BE2C (cell line): Measurements from ENCODE around the gene ZFC3H1.

Experiments used
- DNase-seq: peaks from one replicate; pipeline ENCODE4 v3.0.0-alpha.2; 2020
- H3K27me3 ChIP-seq: fragments of 250-450 bp; sonication (Bioruptor Pico); 2 replicates; pipeline ENCODE4 v1.5.1; 2020; ENCODE audit warnings: mild to moderate bottlenecking
- H3K36me3 ChIP-seq: fragments of 250-450 bp; sonication (Bioruptor Pico); 2 replicates; pipeline ENCODE4 v1.5.1; 2020; ENCODE audit warnings: mild to moderate bottlenecking
- H3K4me1 ChIP-seq: fragments of 250-450 bp; sonication (Bioruptor Pico); 2 replicates; pipeline ENCODE4 v1.5.1; 2020
- H3K4me3 ChIP-seq: 2 replicates; pipeline ENCODE4 v1.5.1; 2011; ENCODE audit warnings: low read depth, low read length
- H3K9me3 ChIP-seq: fragments of 250-450 bp; sonication (Bioruptor Pico); 2 replicates; pipeline ENCODE4 v1.5.1; 2020
- TF ChIP-seq, protein P1 (sequence below): IDR thresholded peaks from 2 replicates; pipeline ENCODE4 v1.5.1; 2012; ENCODE audit warnings: mild to moderate bottlenecking, low read depth, low read length

ZFC3H1 gene

DNA sequence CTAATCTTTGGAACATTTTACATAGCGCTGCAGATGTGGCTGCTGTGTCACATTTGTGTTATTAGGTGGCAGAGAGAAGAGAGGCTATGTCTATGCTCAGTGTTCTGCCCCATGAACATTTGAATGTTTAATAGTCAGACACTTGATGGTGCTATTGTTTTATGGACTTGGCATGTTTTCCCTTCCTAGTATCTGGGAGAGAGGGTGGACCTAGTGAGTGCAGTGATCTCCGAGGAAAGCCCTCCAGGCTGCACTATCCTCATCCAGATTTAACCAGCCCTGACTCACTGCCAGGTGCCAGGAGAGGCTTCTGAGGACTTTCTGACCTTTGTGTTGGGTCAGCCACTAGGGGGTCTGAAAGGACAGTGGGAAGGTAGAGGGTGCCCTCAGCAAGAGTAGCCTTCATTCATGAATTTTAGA is 24.3 kb downstream of the ZFC3H1 start:
- peak; percentile 43 for DNase-seq
- Histone ChIP-seq H3K4me1 (peaks cover 2% of the 10 kb centered on the region; the same call in 1 of the 2 replicates), H3K27me3 (no peaks in the 10 kb centered on the region), H3K36me3 (peaks cover 67% of the 10 kb centered on the region), H3K9me3 (no peaks in the 10 kb centered on the region), H3K4me3 (no peak overlapping the region)
- TF ChIP-seq, protein P1, sequence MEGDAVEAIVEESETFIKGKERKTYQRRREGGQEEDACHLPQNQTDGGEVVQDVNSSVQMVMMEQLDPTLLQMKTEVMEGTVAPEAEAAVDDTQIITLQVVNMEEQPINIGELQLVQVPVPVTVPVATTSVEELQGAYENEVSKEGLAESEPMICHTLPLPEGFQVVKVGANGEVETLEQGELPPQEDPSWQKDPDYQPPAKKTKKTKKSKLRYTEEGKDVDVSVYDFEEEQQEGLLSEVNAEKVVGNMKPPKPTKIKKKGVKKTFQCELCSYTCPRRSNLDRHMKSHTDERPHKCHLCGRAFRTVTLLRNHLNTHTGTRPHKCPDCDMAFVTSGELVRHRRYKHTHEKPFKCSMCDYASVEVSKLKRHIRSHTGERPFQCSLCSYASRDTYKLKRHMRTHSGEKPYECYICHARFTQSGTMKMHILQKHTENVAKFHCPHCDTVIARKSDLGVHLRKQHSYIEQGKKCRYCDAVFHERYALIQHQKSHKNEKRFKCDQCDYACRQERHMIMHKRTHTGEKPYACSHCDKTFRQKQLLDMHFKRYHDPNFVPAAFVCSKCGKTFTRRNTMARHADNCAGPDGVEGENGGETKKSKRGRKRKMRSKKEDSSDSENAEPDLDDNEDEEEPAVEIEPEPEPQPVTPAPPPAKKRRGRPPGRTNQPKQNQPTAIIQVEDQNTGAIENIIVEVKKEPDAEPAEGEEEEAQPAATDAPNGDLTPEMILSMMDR = peak; percentile 58

GRCh38 chr12:71638499-71638898 is 25.1 kb downstream of the ZFC3H1 start:
- no peak for DNase-seq
- TF ChIP-seq, protein P1 = no peak
- H3K36me3 ChIP-seq = peaks cover 67% of the 10 kb centered on the region

DNA sequence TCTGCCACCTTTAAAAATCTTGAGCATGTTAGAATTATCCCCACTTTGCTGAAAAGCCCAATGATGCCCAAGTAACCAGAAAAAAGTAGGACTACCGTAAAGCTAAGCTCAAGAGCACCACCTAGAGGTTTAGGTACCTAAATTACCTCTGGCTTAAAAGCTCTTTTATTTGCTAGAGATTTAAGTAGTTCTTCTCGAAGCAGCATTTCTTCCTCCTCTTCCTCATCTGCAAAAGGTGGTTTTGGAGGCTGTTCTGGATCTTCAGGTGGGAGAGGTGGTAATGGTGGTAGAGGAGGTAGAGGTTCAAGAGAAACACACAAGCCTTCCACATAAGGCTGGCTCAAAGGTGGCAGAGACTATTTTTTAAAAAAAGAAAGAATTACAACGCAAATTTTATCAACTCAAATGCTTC is 26.9 kb downstream of the ZFC3H1 start:
- H3K4me3 ChIP-seq = no peak overlapping the region
- H3K36me3 ChIP-seq = peaks cover 71% of the 10 kb centered on the region
- DNase-seq = peak; percentile 50
- H3K27me3 ChIP-seq = no peaks in the 10 kb centered on the region
- no peaks in the 10 kb centered on the region for H3K9me3 ChIP-seq
- H3K4me1 ChIP-seq = peaks cover 2% of the 10 kb centered on the region; the same call in 1 of the 2 replicates
- TF ChIP-seq, protein P1 = peak; percentile 85

More at GRCh38 chr12:71638499-71638898, 25.1 kb downstream of the ZFC3H1 start:
- H3K27me3 ChIP-seq = no peaks in the 10 kb centered on the region
- peaks cover 2% of the 10 kb centered on the region; the same call in 1 of the 2 replicates for H3K4me1 ChIP-seq
- no peak overlapping the region for H3K4me3 ChIP-seq
- no peaks in the 10 kb centered on the region for H3K9me3 ChIP-seq

GRCh38 chr12:71627438-71628002 is 36.1 kb downstream of the ZFC3H1 start:
- Histone ChIP-seq H3K4me1 (peaks cover 10% of the 10 kb centered on the region; the same call in 1 of the 2 replicates), H3K9me3 (no peaks in the 10 kb centered on the region), H3K27me3 (no peaks in the 10 kb centered on the region), H3K36me3 (peaks cover 95% of the 10 kb centered on the region), H3K4me3 (no peak overlapping the region)
- no peak for DNase-seq
- TF ChIP-seq, protein P1 = no peak

DNA sequence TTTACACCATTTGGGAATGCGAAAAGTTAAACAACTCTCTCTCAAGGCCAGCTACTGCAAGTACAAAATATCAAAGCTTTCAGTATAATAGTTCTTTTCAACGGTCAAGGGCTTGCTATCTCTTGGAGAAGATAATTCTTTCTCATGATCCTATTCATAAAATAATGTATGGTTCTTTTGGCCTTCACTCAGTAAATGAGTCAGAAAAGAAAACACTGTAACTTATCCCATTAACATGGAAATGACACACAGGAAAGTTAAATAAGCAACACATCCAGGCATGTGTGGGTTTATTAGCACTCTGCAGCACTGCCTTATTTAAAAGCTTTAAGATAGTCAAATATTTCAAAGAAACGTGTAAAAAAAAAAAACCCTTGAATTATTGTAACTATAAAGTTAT is 36.9 kb downstream of the ZFC3H1 start:
- H3K36me3 ChIP-seq = peaks cover 95% of the 10 kb centered on the region

DNA sequence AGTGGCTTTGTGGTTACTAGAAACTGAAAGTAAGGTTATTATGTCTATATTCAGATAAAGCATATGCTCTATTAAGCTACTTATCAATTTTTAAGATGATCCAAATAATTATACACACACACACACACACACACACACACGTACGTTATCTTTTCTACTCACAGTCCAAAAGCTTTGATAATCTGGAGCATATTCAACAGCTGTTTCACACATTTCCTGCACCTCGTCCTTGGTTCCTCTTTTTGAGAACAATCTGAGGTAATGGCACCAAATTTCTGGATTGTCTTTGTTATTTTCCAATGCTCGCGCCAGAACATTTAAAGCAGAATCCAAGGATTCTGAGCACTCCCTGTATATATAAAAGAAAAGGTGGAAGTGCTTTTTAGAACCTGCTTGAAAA is 37.5 kb downstream of the ZFC3H1 start:
- Histone ChIP-seq H3K36me3 (peaks cover 96% of the 10 kb centered on the region), H3K4me1 (peaks cover 10% of the 10 kb centered on the region; the same call in 1 of the 2 replicates), H3K4me3 (no peak overlapping the region), H3K9me3 (no peaks in the 10 kb centered on the region), H3K27me3 (no peaks in the 10 kb centered on the region)
- no peak for DNase-seq
- TF ChIP-seq, protein P1 = no peak

More for the DNA sequence above, 36.9 kb downstream of the ZFC3H1 start:
- no peaks in the 10 kb centered on the region for H3K27me3 ChIP-seq
- TF ChIP-seq, protein P1 = no peak
- H3K9me3 ChIP-seq = no peaks in the 10 kb centered on the region
- H3K4me1 ChIP-seq = peaks cover 10% of the 10 kb centered on the region; the same call in 1 of the 2 replicates
- no peak for DNase-seq
- H3K4me3 ChIP-seq = no peak overlapping the region
